ENCODE measurements around the gene GCM1.
"Not testable (repeated sequence)": the region's sequence is repeated elsewhere in the genome, so short reads cannot be mapped to it uniquely, and the experiment has no call there.

Gene GCM1

GRCh38 chr6:53148684-53149083 is at the start of gene GCM1:
Gene GCM1 (minus strand): TSS chr6:53148841. CDS start chr6:53145632, 3,209 bp downstream.
- no peak for DNase-seq (ENCODE audit: low spot score)

GRCh38 chr6:53197553-53197952 is 48.9 kb upstream of the GCM1 start:
- no peak for DNase-seq (ENCODE audit: low spot score)

GRCh38 chr6:53195048-53195447 is 46.4 kb upstream of the GCM1 start:
- DNase-seq (ENCODE audit: low spot score): no peak

GRCh38 chr6:53192682-53193188 is 44.1 kb upstream of the GCM1 start:
- peak; percentile 35 for DNase-seq (ENCODE audit: low spot score)

- DNase-seq (ENCODE audit: low spot score): no peak
Observed at GRCh38 chr6:53189554-53189953, 40.9 kb upstream of the GCM1 start.

GRCh38 chr6:53188833-53189232 is 40.2 kb upstream of the GCM1 start:
- no peak for DNase-seq (ENCODE audit: low spot score)

- DNase-seq (ENCODE audit: low spot score): no peak
Observed at GRCh38 chr6:53180678-53181077, 32.0 kb upstream of the GCM1 start.

GRCh38 chr6:53179961-53180651 is 31.5 kb upstream of the GCM1 start:
- no peak for DNase-seq (ENCODE audit: low spot score)

- no peak for DNase-seq (ENCODE audit: low spot score)
Observed at GRCh38 chr6:53178837-53179432, 30.3 kb upstream of the GCM1 start.

GRCh38 chr6:53175027-53175426 is 26.4 kb upstream of the GCM1 start:
- no peak for DNase-seq (ENCODE audit: low spot score)

GRCh38 chr6:53172468-53172803 is 23.8 kb upstream of the GCM1 start:
- DNase-seq (ENCODE audit: low spot score): no peak

- peak; percentile 84 for DNase-seq (ENCODE audit: low spot score)
Observed at GRCh38 chr6:53171605-53172467, 23.2 kb upstream of the GCM1 start.

- DNase-seq (ENCODE audit: low spot score): no peak
Observed at GRCh38 chr6:53168516-53169267, 20.1 kb upstream of the GCM1 start.

GRCh38 chr6:53165293-53165692 is 16.7 kb upstream of the GCM1 start:
- no peak for DNase-seq (ENCODE audit: low spot score)

- DNase-seq (ENCODE audit: low spot score): no peak
Observed at GRCh38 chr6:53162606-53163005, 14.0 kb upstream of the GCM1 start.

- no peak for DNase-seq (ENCODE audit: low spot score)
Observed at GRCh38 chr6:53161481-53162009, 12.9 kb upstream of the GCM1 start.

GRCh38 chr6:53159558-53159957 is 10.9 kb upstream of the GCM1 start:
- DNase-seq (ENCODE audit: low spot score): no peak

GRCh38 chr6:53158076-53158475 is 9.4 kb upstream of the GCM1 start:
- DNase-seq (ENCODE audit: low spot score): not testable (repeated sequence)

- not testable (repeated sequence) for DNase-seq (ENCODE audit: low spot score)
Observed at GRCh38 chr6:53155279-53155678, 6.6 kb upstream of the GCM1 start.

GRCh38 chr6:53154794-53155193 is 6.2 kb upstream of the GCM1 start:
- no peak for DNase-seq (ENCODE audit: low spot score)

GRCh38 chr6:53154071-53154470 is 5.4 kb upstream of the GCM1 start:
- DNase-seq (ENCODE audit: low spot score): no peak

GRCh38 chr6:53152576-53152975 is 3.9 kb upstream of the GCM1 start:
- DNase-seq (ENCODE audit: low spot score): no peak

All from iPS-NIHi11 (cell line).